H1 (cell line): ENCODE data around the gene MAGI3. TPM values are rescaled to one million over a fixed set of nuclear protein-coding genes. Genes with fewer than 3 reads are reported as not detected.

Source experiments
- CTCF ChIA-PET: fragments of 300-600 bp; sonication (Branson Sonifier 250); formaldehyde crosslinking; loops from one replicate; lab custom pipeline; 2021; ENCODE audit not compliant: partially characterized antibody; lab: Charles Lee
- POLR2A ChIA-PET: fragments of 300-600 bp; sonication (Branson Sonifier 250); formaldehyde crosslinking; loops from one replicate; lab custom pipeline; 2021; ENCODE audit warnings: inconsistent platforms; ENCODE audit not compliant: partially characterized antibody; lab: Charles Lee
- DNase-seq, 2 experiments: peaks; one replicate each; pipeline versions ENCODE4 v3.0.0 to v3.0.0-alpha.2; 2010 to 2022; ENCODE audit warnings: low spot score in 2 of 2, low read depth in 1 of 2, mixed read lengths in 1 of 2
- FAIRE-seq: peaks from 2 replicates; lab custom pipeline; 2011; peaks lifted over from hg19 to GRCh38; lab: Jason Lieb, UNC
- H2AFZ ChIP-seq: 2 replicates; pipeline ENCODE4 v1.8.1; 2012; ENCODE audit warnings: low read length, inconsistent platforms
- H2AK5ac ChIP-seq: 2 replicates; pipeline ENCODE4 v1.6.1; 2013; ENCODE audit warnings: low read depth, low read length
- H2BK120ac ChIP-seq: replicated peaks from 2 replicates; pipeline ENCODE3; 2013; ENCODE audit warnings: low read depth, low read length, inconsistent platforms
- H2BK12ac ChIP-seq: 2 replicates; pipeline ENCODE4 v1.6.1; 2013; ENCODE audit warnings: low read depth, low read length
- H2BK15ac ChIP-seq: 2 replicates; pipeline ENCODE4 v1.6.1; 2013; ENCODE audit warnings: low read length
- H2BK20ac ChIP-seq: 2 replicates; pipeline ENCODE4 v1.6.1; 2013; ENCODE audit warnings: low read length
- H2BK5ac ChIP-seq: 2 replicates; pipeline ENCODE4 v1.6.1; 2013; ENCODE audit warnings: low read depth, low read length
- H3K14ac ChIP-seq: 2 replicates; pipeline ENCODE4 v1.6.1; 2013; ENCODE audit warnings: inconsistent platforms; ENCODE audit not compliant: insufficient read length
- H3K18ac ChIP-seq: 2 replicates; pipeline ENCODE4 v1.6.1; 2013; ENCODE audit warnings: low read length; ENCODE audit errors: extremely low read depth
- H3K23ac ChIP-seq: 2 replicates; pipeline ENCODE4 v1.6.1; 2013; ENCODE audit warnings: inconsistent platforms; ENCODE audit not compliant: insufficient read length
- H3K23me2 ChIP-seq: 2 replicates; pipeline ENCODE4 v1.6.1; 2013; ENCODE audit warnings: low read depth, low read length
- H3K27ac ChIP-seq: 2 replicates; pipeline ENCODE4 v1.6.1; 2011; ENCODE audit warnings: low read depth, low read length, inconsistent platforms
- H3K27me3 ChIP-seq, 4 experiments: replicated peaks in 1 of 4; 1 replicate in 1 of 4; 2 replicates in 3 of 4; pipeline versions ENCODE4 v1.6.1 to v1.8.1; 2011 to 2013; ENCODE audit warnings: low read length in 3 of 4, mild to moderate bottlenecking in 3 of 4, inconsistent platforms in 2 of 4, mixed read lengths in 2 of 4, moderate library complexity in 1 of 4; ENCODE audit not compliant: control insufficient read depth in 3 of 4, insufficient read depth in 3 of 4; ENCODE audit errors: extremely low read depth in 1 of 4
- H3K36me3 ChIP-seq, 4 experiments: 2 replicates each; pipeline versions ENCODE4 v1.6.1 to v1.8.1; 2011 to 2013; ENCODE audit warnings: mild to moderate bottlenecking in 4 of 4, low read length in 3 of 4, moderate library complexity in 2 of 4, control low read depth in 1 of 4, inconsistent platforms in 1 of 4; ENCODE audit not compliant: insufficient read depth in 4 of 4, control insufficient read depth in 2 of 4
- H3K4ac ChIP-seq: replicated peaks from 2 replicates; pipeline ENCODE3; 2013; ENCODE audit warnings: low read length, low read depth, mixed read lengths, inconsistent platforms; ENCODE audit not compliant: insufficient read length
- H3K4me1 ChIP-seq, 4 experiments: replicated peaks in 1 of 4; 1 replicate in 1 of 4; 2 replicates in 3 of 4; pipeline versions ENCODE4 v1.6.1 to v1.8.1; 2011 to 2013; ENCODE audit warnings: low read length in 3 of 4, inconsistent platforms in 2 of 4, mixed read lengths in 1 of 4; ENCODE audit not compliant: insufficient read depth in 4 of 4, control insufficient read depth in 3 of 4
- H3K4me2 ChIP-seq, 2 experiments: 2 replicates each; pipeline versions ENCODE4 v1.6.1 to v1.8.1; 2011 to 2013; ENCODE audit warnings: low read depth in 2 of 2, low read length in 2 of 2, control low read depth in 1 of 2, inconsistent platforms in 1 of 2, mild to moderate bottlenecking in 1 of 2; ENCODE audit not compliant: insufficient read depth in 1 of 2
- H3K4me3 ChIP-seq, 4 experiments: fragments of 200-600, 300-600 bp in 1 of 4; sonication (generic), shearing (Covaris generic), sonication (Bioruptor Twin) in 1 of 4; 2 replicates each; pipeline versions ENCODE4 v1.5.1 to v1.8.1; 2011 to 2016; ENCODE audit warnings: low read length in 4 of 4, low read depth in 3 of 4, control low read depth in 2 of 4, inconsistent platforms in 2 of 4, mild to moderate bottlenecking in 2 of 4, mixed read lengths in 1 of 4, moderate library complexity in 1 of 4; ENCODE audit not compliant: insufficient read depth in 2 of 4; ENCODE audit errors: extremely low read depth in 1 of 4
- H3K56ac ChIP-seq: replicated peaks from 2 replicates; pipeline ENCODE3; 2013; ENCODE audit warnings: low read depth, mild to moderate bottlenecking, mixed read lengths, low read length, inconsistent platforms; ENCODE audit not compliant: insufficient read length
- H3K79me1 ChIP-seq: 2 replicates; pipeline ENCODE4 v1.6.1; 2013; ENCODE audit warnings: low read depth, low read length, control low read depth
- H3K79me2 ChIP-seq, 2 experiments: 2 replicates each; pipeline versions ENCODE4 v1.6.1 to v1.8.1; 2012 to 2013; ENCODE audit warnings: low read length in 2 of 2, mild to moderate bottlenecking in 2 of 2, inconsistent platforms in 1 of 2; ENCODE audit not compliant: insufficient read depth in 2 of 2, control insufficient read depth in 1 of 2
- H3K9ac ChIP-seq, 4 experiments: replicated peaks in 1 of 4; 1 replicate in 1 of 4; 2 replicates in 3 of 4; pipeline versions ENCODE4 v1.6.1 to v1.8.1; 2011 to 2013; ENCODE audit warnings: low read depth in 3 of 4, low read length in 3 of 4, control low read depth in 2 of 4, mild to moderate bottlenecking in 2 of 4, moderate library complexity in 2 of 4, inconsistent platforms in 1 of 4; ENCODE audit errors: extremely low read depth in 1 of 4
- H3K9me3 ChIP-seq, 2 experiments: 2 replicates each; pipeline versions ENCODE4 v1.6.1 to v1.8.1; 2012 to 2013; ENCODE audit warnings: mild to moderate bottlenecking in 2 of 2, moderate library complexity in 2 of 2, control low read depth in 1 of 2, inconsistent platforms in 1 of 2, low read depth in 1 of 2, low read length in 1 of 2, mixed read lengths in 1 of 2; ENCODE audit not compliant: insufficient read depth in 2 of 2
- H4K20me1 ChIP-seq, 2 experiments: replicated peaks in 1 of 2; 2 replicates each; pipeline versions ENCODE3 to v1.8.1; 2011 to 2013; ENCODE audit warnings: inconsistent platforms in 2 of 2, low read length in 2 of 2, mild to moderate bottlenecking in 1 of 2; ENCODE audit not compliant: insufficient read depth in 2 of 2, control insufficient read depth in 1 of 2
- H4K5ac ChIP-seq: 2 replicates; pipeline ENCODE4 v1.6.1; 2013; ENCODE audit warnings: low read length, low read depth, mixed read lengths, inconsistent platforms; ENCODE audit not compliant: insufficient read length
- H4K8ac ChIP-seq: 2 replicates; pipeline ENCODE4 v1.8.0; 2013; ENCODE audit warnings: mild to moderate bottlenecking, moderate library complexity, low read length, inconsistent platforms; ENCODE audit not compliant: insufficient read depth; ENCODE audit errors: extremely low read depth
- H4K91ac ChIP-seq: replicated peaks from 2 replicates; pipeline ENCODE3; 2013; ENCODE audit warnings: low read length, mixed read lengths, inconsistent platforms; ENCODE audit not compliant: insufficient read length
- CEBPB ChIP-seq: IDR thresholded peaks from 2 replicates; pipeline ENCODE4 v1.6.1; 2012; ENCODE audit warnings: low read depth, low read length
- SRF ChIP-seq: IDR thresholded peaks from 2 replicates; pipeline ENCODE4 v1.6.1; 2011; ENCODE audit warnings: mild to moderate bottlenecking, low read depth, low read length, moderate library complexity
- WGBS, 2 experiments: shearing (Covaris generic) in 1 of 2; methylation state at CpG; one replicate each; pipeline versions ENCODE4 v1.1.6 to v1.1.7; 2013 to 2015; ENCODE audit warnings: low lambda C conversion rate in 2 of 2, mixed read lengths in 2 of 2, inconsistent platforms in 1 of 2, low coverage in 1 of 2, missing lambda C conversion rate in 1 of 2; ENCODE audit not compliant: insufficient replicate concordance in 2 of 2, insufficient coverage in 1 of 2, insufficient read length in 1 of 2; ENCODE audit errors: extremely low coverage in 1 of 2, missing lambda C conversion rate in 1 of 2; 5-methylcytosine and 5-hydroxymethylcytosine counted together
- polyA plus RNA-seq, 7 experiments: library from polyadenylated mRNA; depleted of rRNA in 3 of 7; stranded (reverse) in 5 of 7; unstranded in 2 of 7; fragments of >200 nt in 5 of 7; fragments of 200-250 nt in 2 of 7; gene quantifications; 1 replicate in 5 of 7; 2 replicates in 1 of 7; 4 replicates in 1 of 7; pipeline versions ENCODE4 v1.2.1 to v1.2.3, GENCODE V29; 2011 to 2013; ENCODE audit warnings: missing spikeins in 2 of 7, mixed read lengths in 2 of 7
- total RNA-seq: library from RNA; stranded (reverse); fragmentation: NEBNext Ultra II Directional; extraction: Animal tissue kit (Norgen Biotek cat#: 25700); gene quantifications from 2 replicates; pipeline ENCODE4 v1.2.1, GENCODE V29; 2021

MAGI3 gene
- total and polyA plus RNA-seq, 2 of the 8 experiments (the other 6 are each of a cell fraction or from before 2014, with no cell fraction given), result 2.3 to 7.8 TPM

DNA sequence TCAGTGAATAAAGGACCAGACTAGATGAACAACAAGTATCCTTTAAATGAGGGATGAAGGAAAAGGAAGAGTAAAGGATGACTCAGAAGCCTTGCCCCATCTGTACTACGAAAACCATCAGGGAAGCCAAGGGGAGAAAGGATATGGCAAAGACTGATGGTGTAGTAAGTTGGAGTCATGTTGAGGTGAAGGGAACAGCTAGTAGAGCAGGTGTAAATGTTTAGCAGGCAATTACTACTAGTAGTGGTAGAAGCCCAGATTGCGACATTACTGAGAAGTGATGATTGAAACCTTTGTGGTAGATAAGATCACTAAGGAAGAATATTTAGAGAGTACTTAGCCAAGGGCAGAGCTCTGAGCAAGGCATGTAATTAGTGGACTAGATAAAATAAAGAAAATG lies 285.0 kb downstream of the MAGI3 start:
- H2BK5ac ChIP-seq, result no peak overlapping the region
- H3K56ac ChIP-seq, result no peak overlapping the region
- no peaks in the 10 kb centered on the region for H3K79me1 ChIP-seq
- H3K9ac ChIP-seq, result no peak overlapping the region
- 97% methylated on average over 2 of the region's 2 CpGs; no CpG with 5 or more reads in 1 of the 2 experiments for WGBS, 2 experiments
- H3K4me1 ChIP-seq, result no peaks in the 10 kb centered on the region
- H2BK12ac ChIP-seq, result no peak overlapping the region
- no peak overlapping the region for H3K23ac ChIP-seq
- no peak overlapping the region for H2AFZ ChIP-seq
- H2BK20ac ChIP-seq, result no peak overlapping the region
- H3K23me2 ChIP-seq, result no peaks in the 10 kb centered on the region
- ChIA-PET POLR2A (no interaction called here), CTCF (interaction anchor here (1.1 to 1.3 kb wide), 3 partner anchors 186 to 538 kb away, joined by 3 to 4 read pairs (median 4); no protein-coding TSS in a partner anchor)
- no peak overlapping the region for H3K4me3 ChIP-seq
- TF ChIP-seq CEBPB, result peak; percentile 30; the same call in 1 of the 2 replicates
- no peak for TF ChIP-seq SRF
- FAIRE-seq, result no peak
- H3K9me3 ChIP-seq, result no peaks in the 10 kb centered on the region; a peak in 1 of 4 replicates
- H2AK5ac ChIP-seq, result no peak overlapping the region; the same call in 1 of the 2 replicates
- H2BK120ac ChIP-seq, result no peak overlapping the region
- no peak overlapping the region for H4K5ac ChIP-seq
- H4K20me1 ChIP-seq, result no peaks in the 10 kb centered on the region
- H3K36me3 ChIP-seq, result 0 out of 8 replicates have a peak, but pooled peaks cover 0 to 2% (median 0%) of the 10 kb centered on the region in 4 experiments
- H3K27me3 ChIP-seq, result no peaks in the 10 kb centered on the region
- no peak overlapping the region for H3K4ac ChIP-seq
- no peaks in the 10 kb centered on the region for H3K79me2 ChIP-seq
- H3K4me2 ChIP-seq, result no peak overlapping the region
- H4K91ac ChIP-seq, result no peak overlapping the region
- no peak overlapping the region for H3K14ac ChIP-seq
- no peak overlapping the region for H2BK15ac ChIP-seq
- no peak overlapping the region for H4K8ac ChIP-seq
- DNase-seq, result no peak
- H3K27ac ChIP-seq, result no peak overlapping the region
- no peak overlapping the region for H3K18ac ChIP-seq
